GM23338 (cell line): ENCODE measurements around the gene CFLAR. TPM values are rescaled to one million over a fixed set of nuclear protein-coding genes. Genes with fewer than 3 reads are reported as not detected.

Source experiments
- CREB1 ChIP-seq: fragments of 250-450 bp; sonication (Bioruptor Pico); IDR thresholded peaks from 2 replicates; pipeline ENCODE4 v1.5.0; 2020; ENCODE audit warnings: low read depth, mild to moderate bottlenecking, moderate library complexity
- EZH2 ChIP-seq: fragments of 200-600 bp; sonication (generic); IDR thresholded peaks from one replicate; pipeline ENCODE4 v1.8.0; 2017; ENCODE audit warnings: antibody characterized with exemption, mild to moderate bottlenecking, low read depth; ENCODE audit not compliant: unreplicated experiment
- JUNB ChIP-seq: IDR thresholded peaks from one replicate; pipeline ENCODE4 v1.6.1; 2016; ENCODE audit warnings: antibody characterized with exemption; ENCODE audit not compliant: unreplicated experiment
- NANOG ChIP-seq: IDR thresholded peaks from 2 replicates; pipeline ENCODE4 v1.6.1; 2016; ENCODE audit warnings: antibody characterized with exemption, borderline replicate concordance
- POLR2AphosphoS5 ChIP-seq: IDR thresholded peaks from 2 replicates; pipeline ENCODE4 v1.6.1; 2016; ENCODE audit warnings: antibody characterized with exemption, low read depth
- polyA plus RNA-seq: library from polyadenylated mRNA; unstranded; fragments of >200 nt; fragmentation: Nextera tagmentation; extraction: Ambion mirVana; gene quantifications from 2 replicates; pipeline ENCODE4 v1.2.1, GENCODE V29; 2016
- total RNA-seq: library from RNA; depleted of rRNA; stranded (reverse); fragments of >200 nt; shearing (Covaris generic); gene quantifications from 2 replicates; pipeline ENCODE4 v1.2.3, GENCODE V29; 2014
- TF ChIP-seq, protein P1 (sequence below): fragments of 250-450 bp; sonication (Bioruptor Pico); IDR thresholded peaks from 2 replicates; pipeline ENCODE4 v1.5.0; 2020; ENCODE audit warnings: mild to moderate bottlenecking, moderate library complexity
- TF ChIP-seq, protein P2 (sequence below): IDR thresholded peaks from one replicate; pipeline ENCODE4 v1.6.1; 2018; ENCODE audit warnings: antibody characterized with exemption; ENCODE audit not compliant: unreplicated experiment

CFLAR gene
- total and polyA plus RNA-seq, 2 experiments from 2014 or later = 10.1 to 15.1 TPM

- TF ChIP-seq, protein P1, sequence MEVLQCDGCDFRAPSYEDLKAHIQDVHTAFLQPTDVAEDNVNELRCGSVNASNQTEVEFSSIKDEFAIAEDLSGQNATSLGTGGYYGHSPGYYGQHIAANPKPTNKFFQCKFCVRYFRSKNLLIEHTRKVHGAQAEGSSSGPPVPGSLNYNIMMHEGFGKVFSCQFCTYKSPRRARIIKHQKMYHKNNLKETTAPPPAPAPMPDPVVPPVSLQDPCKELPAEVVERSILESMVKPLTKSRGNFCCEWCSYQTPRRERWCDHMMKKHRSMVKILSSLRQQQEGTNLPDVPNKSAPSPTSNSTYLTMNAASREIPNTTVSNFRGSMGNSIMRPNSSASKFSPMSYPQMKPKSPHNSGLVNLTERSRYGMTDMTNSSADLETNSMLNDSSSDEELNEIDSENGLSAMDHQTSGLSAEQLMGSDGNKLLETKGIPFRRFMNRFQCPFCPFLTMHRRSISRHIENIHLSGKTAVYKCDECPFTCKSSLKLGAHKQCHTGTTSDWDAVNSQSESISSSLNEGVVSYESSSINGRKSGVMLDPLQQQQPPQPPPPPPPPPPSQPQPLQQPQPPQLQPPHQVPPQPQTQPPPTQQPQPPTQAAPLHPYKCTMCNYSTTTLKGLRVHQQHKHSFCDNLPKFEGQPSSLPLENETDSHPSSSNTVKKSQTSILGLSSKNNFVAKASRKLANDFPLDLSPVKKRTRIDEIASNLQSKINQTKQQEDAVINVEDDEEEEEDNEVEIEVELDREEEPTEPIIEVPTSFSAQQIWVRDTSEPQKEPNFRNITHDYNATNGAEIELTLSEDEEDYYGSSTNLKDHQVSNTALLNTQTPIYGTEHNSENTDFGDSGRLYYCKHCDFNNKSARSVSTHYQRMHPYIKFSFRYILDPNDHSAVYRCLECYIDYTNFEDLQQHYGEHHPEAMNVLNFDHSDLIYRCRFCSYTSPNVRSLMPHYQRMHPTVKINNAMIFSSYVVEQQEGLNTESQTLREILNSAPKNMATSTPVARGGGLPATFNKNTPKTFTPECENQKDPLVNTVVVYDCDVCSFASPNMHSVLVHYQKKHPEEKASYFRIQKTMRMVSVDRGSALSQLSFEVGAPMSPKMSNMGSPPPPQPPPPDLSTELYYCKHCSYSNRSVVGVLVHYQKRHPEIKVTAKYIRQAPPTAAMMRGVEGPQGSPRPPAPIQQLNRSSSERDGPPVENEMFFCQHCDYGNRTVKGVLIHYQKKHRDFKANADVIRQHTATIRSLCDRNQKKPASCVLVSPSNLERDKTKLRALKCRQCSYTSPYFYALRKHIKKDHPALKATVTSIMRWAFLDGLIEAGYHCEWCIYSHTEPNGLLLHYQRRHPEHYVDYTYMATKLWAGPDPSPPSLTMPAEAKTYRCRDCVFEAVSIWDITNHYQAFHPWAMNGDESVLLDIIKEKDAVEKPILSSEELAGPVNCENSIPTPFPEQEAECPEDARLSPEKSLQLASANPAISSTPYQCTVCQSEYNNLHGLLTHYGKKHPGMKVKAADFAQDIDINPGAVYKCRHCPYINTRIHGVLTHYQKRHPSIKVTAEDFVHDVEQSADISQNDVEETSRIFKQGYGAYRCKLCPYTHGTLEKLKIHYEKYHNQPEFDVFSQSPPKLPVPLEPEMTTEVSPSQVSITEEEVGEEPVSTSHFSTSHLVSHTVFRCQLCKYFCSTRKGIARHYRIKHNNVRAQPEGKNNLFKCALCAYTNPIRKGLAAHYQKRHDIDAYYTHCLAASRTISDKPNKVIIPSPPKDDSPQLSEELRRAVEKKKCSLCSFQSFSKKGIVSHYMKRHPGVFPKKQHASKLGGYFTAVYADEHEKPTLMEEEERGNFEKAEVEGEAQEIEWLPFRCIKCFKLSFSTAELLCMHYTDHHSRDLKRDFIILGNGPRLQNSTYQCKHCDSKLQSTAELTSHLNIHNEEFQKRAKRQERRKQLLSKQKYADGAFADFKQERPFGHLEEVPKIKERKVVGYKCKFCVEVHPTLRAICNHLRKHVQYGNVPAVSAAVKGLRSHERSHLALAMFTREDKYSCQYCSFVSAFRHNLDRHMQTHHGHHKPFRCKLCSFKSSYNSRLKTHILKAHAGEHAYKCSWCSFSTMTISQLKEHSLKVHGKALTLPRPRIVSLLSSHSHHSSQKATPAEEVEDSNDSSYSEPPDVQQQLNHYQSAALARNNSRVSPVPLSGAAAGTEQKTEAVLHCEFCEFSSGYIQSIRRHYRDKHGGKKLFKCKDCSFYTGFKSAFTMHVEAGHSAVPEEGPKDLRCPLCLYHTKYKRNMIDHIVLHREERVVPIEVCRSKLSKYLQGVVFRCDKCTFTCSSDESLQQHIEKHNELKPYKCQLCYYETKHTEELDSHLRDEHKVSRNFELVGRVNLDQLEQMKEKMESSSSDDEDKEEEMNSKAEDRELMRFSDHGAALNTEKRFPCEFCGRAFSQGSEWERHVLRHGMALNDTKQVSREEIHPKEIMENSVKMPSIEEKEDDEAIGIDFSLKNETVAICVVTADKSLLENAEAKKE (CRISPR knock-in tag) = no peak
- TF ChIP-seq JUNB (no peak), NANOG (no peak), EZH2 (no peak), CREB1 (CRISPR knock-in tag) (no peak), POLR2AphosphoS5 (no peak)
- TF ChIP-seq, protein P2, sequence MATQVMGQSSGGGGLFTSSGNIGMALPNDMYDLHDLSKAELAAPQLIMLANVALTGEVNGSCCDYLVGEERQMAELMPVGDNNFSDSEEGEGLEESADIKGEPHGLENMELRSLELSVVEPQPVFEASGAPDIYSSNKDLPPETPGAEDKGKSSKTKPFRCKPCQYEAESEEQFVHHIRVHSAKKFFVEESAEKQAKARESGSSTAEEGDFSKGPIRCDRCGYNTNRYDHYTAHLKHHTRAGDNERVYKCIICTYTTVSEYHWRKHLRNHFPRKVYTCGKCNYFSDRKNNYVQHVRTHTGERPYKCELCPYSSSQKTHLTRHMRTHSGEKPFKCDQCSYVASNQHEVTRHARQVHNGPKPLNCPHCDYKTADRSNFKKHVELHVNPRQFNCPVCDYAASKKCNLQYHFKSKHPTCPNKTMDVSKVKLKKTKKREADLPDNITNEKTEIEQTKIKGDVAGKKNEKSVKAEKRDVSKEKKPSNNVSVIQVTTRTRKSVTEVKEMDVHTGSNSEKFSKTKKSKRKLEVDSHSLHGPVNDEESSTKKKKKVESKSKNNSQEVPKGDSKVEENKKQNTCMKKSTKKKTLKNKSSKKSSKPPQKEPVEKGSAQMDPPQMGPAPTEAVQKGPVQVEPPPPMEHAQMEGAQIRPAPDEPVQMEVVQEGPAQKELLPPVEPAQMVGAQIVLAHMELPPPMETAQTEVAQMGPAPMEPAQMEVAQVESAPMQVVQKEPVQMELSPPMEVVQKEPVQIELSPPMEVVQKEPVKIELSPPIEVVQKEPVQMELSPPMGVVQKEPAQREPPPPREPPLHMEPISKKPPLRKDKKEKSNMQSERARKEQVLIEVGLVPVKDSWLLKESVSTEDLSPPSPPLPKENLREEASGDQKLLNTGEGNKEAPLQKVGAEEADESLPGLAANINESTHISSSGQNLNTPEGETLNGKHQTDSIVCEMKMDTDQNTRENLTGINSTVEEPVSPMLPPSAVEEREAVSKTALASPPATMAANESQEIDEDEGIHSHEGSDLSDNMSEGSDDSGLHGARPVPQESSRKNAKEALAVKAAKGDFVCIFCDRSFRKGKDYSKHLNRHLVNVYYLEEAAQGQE = no peak
Observed at GRCh38 chr2:201110615-201111014, 5.3 kb upstream of the CFLAR start (continued).
